ENCODE data around the gene IL27RA.

The IL27RA gene

DNA sequence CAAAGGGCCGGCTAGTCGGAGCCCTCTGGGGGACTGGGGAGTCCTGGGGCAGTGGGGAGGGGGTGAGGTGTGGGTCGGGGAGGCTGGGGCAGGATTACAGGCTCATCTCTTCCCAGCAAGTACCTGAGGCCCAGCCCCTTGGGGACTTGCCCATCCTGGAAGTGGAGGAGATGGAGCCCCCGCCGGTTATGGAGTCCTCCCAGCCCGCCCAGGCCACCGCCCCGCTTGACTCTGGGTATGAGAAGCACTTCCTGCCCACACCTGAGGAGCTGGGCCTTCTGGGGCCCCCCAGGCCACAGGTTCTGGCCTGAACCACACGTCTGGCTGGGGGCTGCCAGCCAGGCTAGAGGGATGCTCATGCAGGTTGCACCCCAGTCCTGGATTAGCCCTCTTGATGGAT lies 20.4 kb downstream of the IL27RA start:
- DNase-seq (ENCODE audit: low read depth) = no peak
- no peak overlapping the region for H3K4me3 ChIP-seq (ENCODE audit: low read depth, low read length)
- TF ChIP-seq, protein P1, sequence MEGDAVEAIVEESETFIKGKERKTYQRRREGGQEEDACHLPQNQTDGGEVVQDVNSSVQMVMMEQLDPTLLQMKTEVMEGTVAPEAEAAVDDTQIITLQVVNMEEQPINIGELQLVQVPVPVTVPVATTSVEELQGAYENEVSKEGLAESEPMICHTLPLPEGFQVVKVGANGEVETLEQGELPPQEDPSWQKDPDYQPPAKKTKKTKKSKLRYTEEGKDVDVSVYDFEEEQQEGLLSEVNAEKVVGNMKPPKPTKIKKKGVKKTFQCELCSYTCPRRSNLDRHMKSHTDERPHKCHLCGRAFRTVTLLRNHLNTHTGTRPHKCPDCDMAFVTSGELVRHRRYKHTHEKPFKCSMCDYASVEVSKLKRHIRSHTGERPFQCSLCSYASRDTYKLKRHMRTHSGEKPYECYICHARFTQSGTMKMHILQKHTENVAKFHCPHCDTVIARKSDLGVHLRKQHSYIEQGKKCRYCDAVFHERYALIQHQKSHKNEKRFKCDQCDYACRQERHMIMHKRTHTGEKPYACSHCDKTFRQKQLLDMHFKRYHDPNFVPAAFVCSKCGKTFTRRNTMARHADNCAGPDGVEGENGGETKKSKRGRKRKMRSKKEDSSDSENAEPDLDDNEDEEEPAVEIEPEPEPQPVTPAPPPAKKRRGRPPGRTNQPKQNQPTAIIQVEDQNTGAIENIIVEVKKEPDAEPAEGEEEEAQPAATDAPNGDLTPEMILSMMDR (IDR thresholded peaks at IDR 0.05; ENCODE audit: low read depth, low read length, missing control alignments) = no peak

DNA sequence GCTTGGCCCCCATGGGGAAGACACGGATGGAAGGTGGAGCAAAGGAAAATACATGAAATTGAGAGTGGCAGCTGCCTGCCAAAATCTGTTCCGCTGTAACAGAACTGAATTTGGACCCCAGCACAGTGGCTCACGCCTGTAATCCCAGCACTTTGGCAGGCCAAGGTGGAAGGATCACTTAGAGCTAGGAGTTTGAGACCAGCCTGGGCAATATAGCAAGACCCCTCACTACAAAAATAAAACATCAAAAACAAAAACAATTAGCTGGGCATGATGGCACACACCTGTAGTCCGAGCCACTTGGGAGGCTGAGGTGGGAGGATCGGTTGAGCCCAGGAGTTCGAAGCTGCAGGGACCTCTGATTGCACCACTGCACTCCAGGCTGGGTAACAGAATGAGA lies 20.9 kb downstream of the IL27RA start:
- no peak for DNase-seq (ENCODE audit: low read depth)
- TF ChIP-seq, protein P1 (IDR thresholded peaks at IDR 0.05; ENCODE audit: low read depth, low read length, missing control alignments) = no peak

DNA sequence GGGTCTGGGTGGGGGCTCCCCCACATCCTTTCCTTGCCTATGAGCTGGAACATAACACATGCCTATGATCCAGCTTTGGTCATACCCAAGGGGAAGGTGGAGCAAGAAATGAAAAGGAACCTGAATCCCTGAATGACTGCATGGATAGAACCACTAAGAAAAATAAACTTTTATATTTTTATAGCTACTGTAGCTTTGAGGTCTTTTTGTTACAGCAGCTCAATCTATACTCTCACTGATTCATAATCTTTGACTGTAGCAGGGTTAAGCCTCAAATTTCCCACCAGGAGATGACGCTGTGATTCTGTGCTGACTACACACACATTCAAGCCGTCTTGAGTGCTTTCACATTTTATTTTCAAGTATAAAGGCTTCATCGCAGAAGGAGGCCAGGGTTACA lies 21.5 kb downstream of the IL27RA start:
- TF ChIP-seq, protein P1 (IDR thresholded peaks at IDR 0.05; ENCODE audit: low read depth, low read length, missing control alignments) = no peak
- no peak for DNase-seq (ENCODE audit: low read depth)
- H3K4me3 ChIP-seq (ENCODE audit: low read depth, low read length) = no peak overlapping the region

More for the DNA sequence above, 20.9 kb downstream of the IL27RA start:
- H3K4me3 ChIP-seq (ENCODE audit: low read depth, low read length) = no peak overlapping the region

DNA sequence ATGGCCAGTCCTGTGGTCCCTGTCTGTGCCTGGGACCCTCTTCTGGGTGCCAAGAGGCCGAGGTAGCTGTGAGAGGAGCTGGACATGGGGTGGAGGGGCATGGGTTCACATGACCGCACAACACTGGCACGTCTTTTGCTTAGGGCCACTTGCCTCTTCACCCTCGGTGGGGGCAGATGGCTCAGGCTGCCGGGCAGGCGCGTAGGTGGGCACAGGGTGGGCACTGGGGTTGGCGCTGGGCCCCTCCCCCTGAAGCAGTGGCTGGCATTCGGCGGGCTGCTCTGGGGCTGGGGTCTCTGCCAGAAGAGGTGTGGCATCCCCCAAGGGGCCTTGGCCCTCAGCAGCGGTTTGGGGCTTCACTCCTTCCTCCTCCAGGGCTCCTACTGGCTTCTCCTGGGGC lies 21.9 kb downstream of the IL27RA start:
- no peak overlapping the region for H3K4me3 ChIP-seq (ENCODE audit: low read depth, low read length)
- TF ChIP-seq, protein P1 (IDR thresholded peaks at IDR 0.05; ENCODE audit: low read depth, low read length, missing control alignments) = no peak
- DNase-seq (ENCODE audit: low read depth) = no peak

DNA sequence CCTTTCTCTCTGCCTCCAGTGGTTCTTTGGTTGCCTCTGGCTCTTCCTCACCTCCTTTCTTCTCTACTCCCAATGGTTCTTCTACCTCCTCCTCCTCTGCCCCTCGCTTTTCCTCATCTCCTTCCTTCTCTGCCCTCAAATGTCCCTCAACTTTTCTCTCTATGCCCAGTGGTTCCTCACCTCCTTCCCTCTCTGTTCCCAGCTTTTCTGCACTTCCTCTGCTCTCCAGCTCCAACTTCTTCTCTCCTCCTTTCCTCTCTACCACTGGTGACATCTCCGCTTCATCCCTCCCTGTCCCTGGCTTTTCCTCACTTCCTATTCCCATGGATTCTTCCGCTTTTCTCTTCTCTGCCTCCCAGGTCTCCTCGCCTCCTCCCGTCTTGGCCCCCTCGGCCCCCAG lies 22.5 kb downstream of the IL27RA start:
- H3K4me3 ChIP-seq (ENCODE audit: low read depth, low read length) = no peak overlapping the region
- TF ChIP-seq, protein P1 (IDR thresholded peaks at IDR 0.05; ENCODE audit: low read depth, low read length, missing control alignments) = no peak
- no peak for DNase-seq (ENCODE audit: low read depth)

DNA sequence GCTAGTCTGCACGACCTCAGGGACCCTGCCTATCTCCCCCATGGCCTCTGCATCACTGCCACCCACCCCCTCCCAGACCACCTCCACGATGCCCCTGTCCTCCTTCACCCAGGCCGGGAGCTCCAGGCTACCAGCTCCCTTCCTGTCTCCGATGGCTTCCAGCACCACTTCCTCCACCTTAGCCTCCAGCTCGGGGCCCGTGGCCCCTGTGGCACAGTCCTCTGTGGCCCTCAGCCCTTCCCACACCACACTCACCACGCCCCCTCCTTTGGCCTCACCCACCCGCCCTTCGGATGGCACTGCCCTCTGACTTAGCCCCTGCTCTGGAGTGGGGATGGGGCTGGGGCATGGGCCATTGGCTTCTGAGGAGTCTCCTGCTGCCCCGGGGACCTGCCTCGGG lies 23.2 kb downstream of the IL27RA start:
- TF ChIP-seq, protein P1 (IDR thresholded peaks at IDR 0.05; ENCODE audit: low read depth, low read length, missing control alignments) = no peak
- no peak overlapping the region for H3K4me3 ChIP-seq (ENCODE audit: low read depth, low read length)
- DNase-seq (ENCODE audit: low read depth) = no peak

DNA sequence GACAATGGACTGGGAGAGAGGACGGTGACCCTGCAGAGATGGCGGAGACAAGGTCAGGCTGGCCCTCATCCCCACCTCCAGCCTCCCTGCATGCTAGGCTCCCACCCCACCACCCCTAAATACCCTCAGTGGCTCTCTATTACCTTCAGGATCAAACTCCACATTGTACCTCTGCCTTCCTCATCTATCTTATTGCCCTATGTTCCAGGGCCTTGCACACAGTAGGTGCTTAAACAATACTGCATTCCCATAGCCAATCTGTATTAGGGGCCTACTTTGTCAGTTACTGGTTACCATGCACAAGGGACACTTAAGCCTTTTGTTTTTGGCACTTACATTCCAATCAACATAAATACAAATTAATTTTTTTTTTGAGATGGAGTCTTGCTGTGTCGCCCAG lies 23.8 kb downstream of the IL27RA start:
- TF ChIP-seq, protein P1 (IDR thresholded peaks at IDR 0.05; ENCODE audit: low read depth, low read length, missing control alignments) = no peak
- no peak overlapping the region for H3K4me3 ChIP-seq (ENCODE audit: low read depth, low read length)
- DNase-seq (ENCODE audit: low read depth) = no peak
